ENCODE results near the gene ADARB1.

ADARB1 gene

DNA sequence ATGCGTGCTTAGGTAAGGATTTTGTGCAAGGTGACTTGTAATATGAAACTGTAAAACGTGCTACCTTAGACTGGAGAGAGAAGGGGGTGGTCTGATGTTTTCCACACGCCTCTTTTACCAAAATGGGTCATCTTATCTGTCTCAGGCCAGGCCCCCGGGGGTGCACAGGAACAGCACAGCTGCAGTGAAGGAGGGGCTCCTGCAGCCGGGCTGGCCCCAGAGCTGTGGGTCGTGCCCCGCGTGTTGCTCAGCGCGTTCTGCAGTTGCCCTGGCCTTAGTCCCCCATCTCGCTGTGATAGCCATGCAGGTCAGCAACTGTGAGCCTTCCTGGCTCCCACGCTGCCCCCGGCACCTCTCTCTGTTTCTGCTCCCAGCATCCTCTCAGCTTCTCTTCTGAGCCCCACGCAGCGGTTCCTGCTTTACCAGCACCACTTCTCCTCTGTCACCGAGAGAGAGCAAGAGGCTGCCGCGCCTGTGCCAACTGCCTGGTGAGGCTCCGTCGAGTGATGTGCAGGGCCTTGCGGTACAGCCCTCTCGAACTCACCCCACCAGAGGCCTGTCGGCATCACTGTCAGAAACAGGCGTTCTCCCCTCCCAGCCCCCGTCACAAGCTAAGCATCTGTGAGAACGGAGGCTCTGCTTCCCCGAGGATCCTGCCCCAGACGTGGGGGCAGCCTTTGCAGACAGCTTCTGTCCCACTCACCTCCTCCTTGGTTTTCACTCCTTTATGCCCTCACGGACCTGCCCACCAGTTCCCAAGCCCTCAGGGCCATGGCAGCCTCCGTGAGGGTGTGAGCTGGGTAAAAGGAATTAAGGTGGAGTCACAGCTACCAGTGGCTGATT is 73.3 kb downstream of the ADARB1 start:
- no peak for DNase-seq (ENCODE audit: extremely low spot score)
- TF ChIP-seq CTCF (IDR thresholded peaks at IDR 0.05; ENCODE audit: control extremely low read depth, extremely low read depth, low read depth, missing control alignments): no peak
- ChIA-PET CTCF (interaction anchor here (1.1 to 4.7 kb wide), 2 partner anchors 10 to 19 kb away, joined by 4 to 46 read pairs; no protein-coding TSS in a partner anchor), POLR2A (no interaction called here)

- CTCF ChIA-PET: interaction anchor here (1.1 to 4.7 kb wide), 3 partner anchors 9 to 20 kb away, joined by 4 to 46 read pairs (median 5); no protein-coding TSS in a partner anchor
- POLR2A ChIA-PET: no interaction called here
Measured at GRCh38 chr21:45148316-45148990, 74.1 kb downstream of the ADARB1 start.

GRCh38 chr21:45149021-45149420 is 74.6 kb downstream of the ADARB1 start:
- TF ChIP-seq CTCF (IDR thresholded peaks at IDR 0.05; ENCODE audit: control extremely low read depth, extremely low read depth, low read depth, missing control alignments): no peak
- CTCF ChIA-PET: interaction anchor here (1.1 to 4.7 kb wide), 3 partner anchors 9 to 20 kb away, joined by 4 to 46 read pairs (median 5); no protein-coding TSS in a partner anchor
- POLR2A ChIA-PET: no interaction called here
- DNase-seq (ENCODE audit: extremely low spot score): no peak

More at GRCh38 chr21:45148316-45148990, 74.1 kb downstream of the ADARB1 start:
- DNase-seq (ENCODE audit: extremely low spot score): no peak
- TF ChIP-seq CTCF (IDR thresholded peaks at IDR 0.05; ENCODE audit: control extremely low read depth, extremely low read depth, low read depth, missing control alignments): no peak

GRCh38 chr21:45150638-45151131 is 76.3 kb downstream of the ADARB1 start:
- DNase-seq (ENCODE audit: extremely low spot score): no peak
- TF ChIP-seq CTCF (IDR thresholded peaks at IDR 0.05; ENCODE audit: control extremely low read depth, extremely low read depth, low read depth, missing control alignments): no peak
- POLR2A ChIA-PET: no interaction called here
- CTCF ChIA-PET: interaction anchor here (1.3 to 4.7 kb wide), 3 partner anchors 9 to 23 kb away, joined by 3 to 46 read pairs (median 34); no protein-coding TSS in a partner anchor

- TF ChIP-seq CTCF (IDR thresholded peaks at IDR 0.05; ENCODE audit: control extremely low read depth, extremely low read depth, low read depth, missing control alignments): no peak
- ChIA-PET POLR2A (no interaction called here), CTCF (interaction anchor here (1.3 to 4.4 kb wide), 5 partner anchors 10 to 24 kb away, joined by 3 to 42 read pairs (median 7); no protein-coding TSS in a partner anchor)
- DNase-seq (ENCODE audit: extremely low spot score): no peak
Measured at GRCh38 chr21:45151445-45152160, 77.2 kb downstream of the ADARB1 start.

Measured in GM10248 (cell line).